HEK293 (cell line): ENCODE data around the gene RALGAPA2.

Experiments
- CTCF ChIA-PET: fragments of 350-600 bp; formaldehyde crosslinking; extraction: SDS; loops from one replicate; lab custom pipeline; 2021; ENCODE audit warnings: antibody characterized with exemption; lab: Yijun Ruan, JAX
- POLR2A ChIA-PET: fragments of 300-600 bp; formaldehyde crosslinking; extraction: SDS; loops from one replicate; lab custom pipeline; 2020; ENCODE audit warnings: antibody characterized with exemption, inconsistent platforms; lab: Yijun Ruan, JAX
- H3K27ac ChIP-seq: fragments of 200-500 bp; sonication (Bioruptor generic); 2 replicates; pipeline ENCODE4 v1.5.1; 2014; ENCODE audit warnings: low read depth, low read length, control low read depth, inconsistent platforms; ENCODE audit errors: extremely low read depth
- H3K36me3 ChIP-seq, 2 experiments: fragments of 200-500 bp in 1 of 2; sonication (Bioruptor generic) in 1 of 2; 1 replicate in 1 of 2; 2 replicates in 1 of 2; pipeline ENCODE4 v1.5.1; 2014 to 2017; ENCODE audit warnings: inconsistent platforms in 2 of 2, low read length in 2 of 2; ENCODE audit not compliant: control insufficient read depth in 2 of 2, insufficient read depth in 1 of 2
- H3K4me1 ChIP-seq: fragments of 200-500 bp; sonication (Bioruptor generic); 2 replicates; pipeline ENCODE4 v1.5.1; 2014; ENCODE audit warnings: mild to moderate bottlenecking, low read length, inconsistent platforms; ENCODE audit not compliant: control insufficient read depth, insufficient read depth
- H3K4me3 ChIP-seq: 2 replicates; pipeline ENCODE4 v1.5.1; 2011; ENCODE audit warnings: low read depth, mild to moderate bottlenecking, control low read depth, low read length, moderate library complexity
- H3K9me3 ChIP-seq: fragments of 200-500 bp; sonication (Bioruptor generic); 2 replicates; pipeline ENCODE4 v1.5.1; 2014; ENCODE audit warnings: low read depth, low read length, inconsistent platforms; ENCODE audit not compliant: control insufficient read depth, insufficient read depth
- SP2 ChIP-seq: fragments of 450-650 bp; formaldehyde crosslinking; IDR thresholded peaks from 2 replicates; pipeline ENCODE4 v1.5.1; 2016; ENCODE audit warnings: missing biosample characterization, missing genetic modification characterization
- ZNF138 ChIP-seq: fragments of 450-650 bp; formaldehyde crosslinking; IDR thresholded peaks from 2 replicates; pipeline ENCODE4 v1.5.1; 2016; ENCODE audit warnings: missing biosample characterization, missing genetic modification characterization, borderline replicate concordance
- ZNF221 ChIP-seq: fragments of 450-650 bp; formaldehyde crosslinking; IDR thresholded peaks from 2 replicates; pipeline ENCODE4 v1.5.1; 2017; ENCODE audit warnings: missing biosample characterization, missing genetic modification characterization, borderline replicate concordance
- ZNF391 ChIP-seq: fragments of 450-650 bp; formaldehyde crosslinking; IDR thresholded peaks from 2 replicates; pipeline ENCODE4 v1.5.1; 2016; ENCODE audit warnings: low read depth, missing biosample characterization, missing genetic modification characterization, borderline replicate concordance
- ZNF426 ChIP-seq: fragments of 450-650 bp; formaldehyde crosslinking; IDR thresholded peaks from 2 replicates; pipeline ENCODE4 v1.5.1; 2017; ENCODE audit warnings: missing biosample characterization, missing genetic modification characterization, mild to moderate bottlenecking, inconsistent platforms, moderate library complexity
- ZNF558 ChIP-seq: fragments of 450-650 bp; formaldehyde crosslinking; IDR thresholded peaks from 2 replicates; pipeline ENCODE4 v1.5.1; 2016; ENCODE audit warnings: missing biosample characterization, missing genetic modification characterization
- ZNF670 ChIP-seq: fragments of 450-650 bp; formaldehyde crosslinking; IDR thresholded peaks from 2 replicates; pipeline ENCODE4 v1.5.1; 2016; ENCODE audit warnings: missing biosample characterization, missing genetic modification characterization, low read depth
- ZNF707 ChIP-seq: fragments of 450-650 bp; formaldehyde crosslinking; IDR thresholded peaks from 2 replicates; pipeline ENCODE4 v1.5.1; 2016; ENCODE audit warnings: missing biosample characterization, missing genetic modification characterization
- ZSCAN16 ChIP-seq: fragments of 450-650 bp; formaldehyde crosslinking; IDR thresholded peaks from 2 replicates; pipeline ENCODE4 v1.5.1; 2016; ENCODE audit warnings: missing biosample characterization, missing genetic modification characterization
- TF ChIP-seq, protein P1 (sequence below): fragments of 450-650 bp; formaldehyde crosslinking; IDR thresholded peaks from 2 replicates; pipeline ENCODE4 v1.5.1; 2017; ENCODE audit warnings: missing biosample characterization, missing genetic modification characterization
- TF ChIP-seq, protein P2 (sequence below): fragments of 450-650 bp; formaldehyde crosslinking; IDR thresholded peaks from 2 replicates; pipeline ENCODE4 v1.5.1; 2016; ENCODE audit warnings: missing biosample characterization, missing genetic modification characterization, borderline replicate concordance
- TF ChIP-seq, protein P3 (sequence below): fragments of 450-650 bp; formaldehyde crosslinking; IDR thresholded peaks from 2 replicates; pipeline ENCODE4 v1.5.1; 2016; ENCODE audit warnings: missing biosample characterization, missing genetic modification characterization, borderline replicate concordance
- TF ChIP-seq, protein P4 (sequence below): fragments of 450-650 bp; formaldehyde crosslinking; IDR thresholded peaks from 2 replicates; pipeline ENCODE4 v1.5.1; 2017; ENCODE audit warnings: missing biosample characterization, missing genetic modification characterization
- TF ChIP-seq, protein P5 (sequence below): fragments of 450-650 bp; IDR thresholded peaks from 2 replicates; pipeline ENCODE4 v1.5.1; 2018; ENCODE audit warnings: missing biosample characterization, missing genetic modification characterization
- TF ChIP-seq, protein P6 (sequence below): fragments of 450-650 bp; formaldehyde crosslinking; IDR thresholded peaks from 2 replicates; pipeline ENCODE4 v1.5.1; 2016; ENCODE audit warnings: missing biosample characterization, missing genetic modification characterization
- TF ChIP-seq, protein P7 (sequence below): fragments of 450-650 bp; formaldehyde crosslinking; IDR thresholded peaks from 2 replicates; pipeline ENCODE4 v1.5.1; 2017; ENCODE audit warnings: missing biosample characterization, mild to moderate bottlenecking, missing genetic modification characterization, moderate library complexity

Gene RALGAPA2

DNA sequence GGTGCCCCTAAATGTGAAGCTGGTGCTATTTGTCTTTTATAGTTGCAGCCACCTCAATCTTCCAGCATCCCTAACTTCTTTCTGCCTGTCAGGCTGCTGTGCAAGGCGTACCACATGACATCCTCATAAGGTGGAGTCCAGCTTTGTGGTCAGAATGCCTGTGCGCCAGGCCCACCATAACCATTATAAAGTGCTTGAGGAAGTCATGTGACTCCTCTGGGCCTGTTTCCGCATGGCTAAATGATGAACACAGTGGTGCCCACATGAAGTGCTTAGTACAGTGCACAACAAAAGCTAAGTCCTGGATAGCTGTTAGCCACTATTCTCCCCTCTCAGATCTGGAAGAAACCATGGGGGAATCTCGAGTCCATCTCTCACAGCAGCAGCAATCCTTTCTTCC lies 268.9 kb downstream of the RALGAPA2 start:
- ChIA-PET CTCF (no interaction called here), POLR2A (no interaction called here)
- no peaks in the 10 kb centered on the region for H3K9me3 ChIP-seq
- no peak overlapping the region for H3K4me3 ChIP-seq
- H3K4me1 ChIP-seq = no peaks in the 10 kb centered on the region; the same call in 1 of the 2 replicates
- H3K36me3 ChIP-seq = no peaks in the 10 kb centered on the region
- no peak overlapping the region for H3K27ac ChIP-seq
- TF ChIP-seq ZNF221 (tag by site-specific recombination) = no peak
- TF ChIP-seq, protein P1, sequence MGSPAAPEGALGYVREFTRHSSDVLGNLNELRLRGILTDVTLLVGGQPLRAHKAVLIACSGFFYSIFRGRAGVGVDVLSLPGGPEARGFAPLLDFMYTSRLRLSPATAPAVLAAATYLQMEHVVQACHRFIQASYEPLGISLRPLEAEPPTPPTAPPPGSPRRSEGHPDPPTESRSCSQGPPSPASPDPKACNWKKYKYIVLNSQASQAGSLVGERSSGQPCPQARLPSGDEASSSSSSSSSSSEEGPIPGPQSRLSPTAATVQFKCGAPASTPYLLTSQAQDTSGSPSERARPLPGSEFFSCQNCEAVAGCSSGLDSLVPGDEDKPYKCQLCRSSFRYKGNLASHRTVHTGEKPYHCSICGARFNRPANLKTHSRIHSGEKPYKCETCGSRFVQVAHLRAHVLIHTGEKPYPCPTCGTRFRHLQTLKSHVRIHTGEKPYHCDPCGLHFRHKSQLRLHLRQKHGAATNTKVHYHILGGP (tag by site-specific recombination) = no peak
- TF ChIP-seq, protein P2, sequence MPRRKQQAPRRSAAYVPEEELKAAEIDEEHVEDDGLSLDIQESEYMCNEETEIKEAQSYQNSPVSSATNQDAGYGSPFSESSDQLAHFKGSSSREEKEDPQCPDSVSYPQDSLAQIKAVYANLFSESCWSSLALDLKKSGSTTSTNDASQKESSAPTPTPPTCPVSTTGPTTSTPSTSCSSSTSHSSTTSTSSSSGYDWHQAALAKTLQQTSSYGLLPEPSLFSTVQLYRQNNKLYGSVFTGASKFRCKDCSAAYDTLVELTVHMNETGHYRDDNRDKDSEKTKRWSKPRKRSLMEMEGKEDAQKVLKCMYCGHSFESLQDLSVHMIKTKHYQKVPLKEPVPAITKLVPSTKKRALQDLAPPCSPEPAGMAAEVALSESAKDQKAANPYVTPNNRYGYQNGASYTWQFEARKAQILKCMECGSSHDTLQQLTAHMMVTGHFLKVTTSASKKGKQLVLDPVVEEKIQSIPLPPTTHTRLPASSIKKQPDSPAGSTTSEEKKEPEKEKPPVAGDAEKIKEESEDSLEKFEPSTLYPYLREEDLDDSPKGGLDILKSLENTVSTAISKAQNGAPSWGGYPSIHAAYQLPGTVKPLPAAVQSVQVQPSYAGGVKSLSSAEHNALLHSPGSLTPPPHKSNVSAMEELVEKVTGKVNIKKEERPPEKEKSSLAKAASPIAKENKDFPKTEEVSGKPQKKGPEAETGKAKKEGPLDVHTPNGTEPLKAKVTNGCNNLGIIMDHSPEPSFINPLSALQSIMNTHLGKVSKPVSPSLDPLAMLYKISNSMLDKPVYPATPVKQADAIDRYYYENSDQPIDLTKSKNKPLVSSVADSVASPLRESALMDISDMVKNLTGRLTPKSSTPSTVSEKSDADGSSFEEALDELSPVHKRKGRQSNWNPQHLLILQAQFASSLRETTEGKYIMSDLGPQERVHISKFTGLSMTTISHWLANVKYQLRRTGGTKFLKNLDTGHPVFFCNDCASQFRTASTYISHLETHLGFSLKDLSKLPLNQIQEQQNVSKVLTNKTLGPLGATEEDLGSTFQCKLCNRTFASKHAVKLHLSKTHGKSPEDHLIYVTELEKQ (tag by site-specific recombination) = no peak
- TF ChIP-seq ZNF670 (tag by site-specific recombination) = no peak
- no peak for TF ChIP-seq ZNF558 (tag by site-specific recombination)
- TF ChIP-seq, protein P3, sequence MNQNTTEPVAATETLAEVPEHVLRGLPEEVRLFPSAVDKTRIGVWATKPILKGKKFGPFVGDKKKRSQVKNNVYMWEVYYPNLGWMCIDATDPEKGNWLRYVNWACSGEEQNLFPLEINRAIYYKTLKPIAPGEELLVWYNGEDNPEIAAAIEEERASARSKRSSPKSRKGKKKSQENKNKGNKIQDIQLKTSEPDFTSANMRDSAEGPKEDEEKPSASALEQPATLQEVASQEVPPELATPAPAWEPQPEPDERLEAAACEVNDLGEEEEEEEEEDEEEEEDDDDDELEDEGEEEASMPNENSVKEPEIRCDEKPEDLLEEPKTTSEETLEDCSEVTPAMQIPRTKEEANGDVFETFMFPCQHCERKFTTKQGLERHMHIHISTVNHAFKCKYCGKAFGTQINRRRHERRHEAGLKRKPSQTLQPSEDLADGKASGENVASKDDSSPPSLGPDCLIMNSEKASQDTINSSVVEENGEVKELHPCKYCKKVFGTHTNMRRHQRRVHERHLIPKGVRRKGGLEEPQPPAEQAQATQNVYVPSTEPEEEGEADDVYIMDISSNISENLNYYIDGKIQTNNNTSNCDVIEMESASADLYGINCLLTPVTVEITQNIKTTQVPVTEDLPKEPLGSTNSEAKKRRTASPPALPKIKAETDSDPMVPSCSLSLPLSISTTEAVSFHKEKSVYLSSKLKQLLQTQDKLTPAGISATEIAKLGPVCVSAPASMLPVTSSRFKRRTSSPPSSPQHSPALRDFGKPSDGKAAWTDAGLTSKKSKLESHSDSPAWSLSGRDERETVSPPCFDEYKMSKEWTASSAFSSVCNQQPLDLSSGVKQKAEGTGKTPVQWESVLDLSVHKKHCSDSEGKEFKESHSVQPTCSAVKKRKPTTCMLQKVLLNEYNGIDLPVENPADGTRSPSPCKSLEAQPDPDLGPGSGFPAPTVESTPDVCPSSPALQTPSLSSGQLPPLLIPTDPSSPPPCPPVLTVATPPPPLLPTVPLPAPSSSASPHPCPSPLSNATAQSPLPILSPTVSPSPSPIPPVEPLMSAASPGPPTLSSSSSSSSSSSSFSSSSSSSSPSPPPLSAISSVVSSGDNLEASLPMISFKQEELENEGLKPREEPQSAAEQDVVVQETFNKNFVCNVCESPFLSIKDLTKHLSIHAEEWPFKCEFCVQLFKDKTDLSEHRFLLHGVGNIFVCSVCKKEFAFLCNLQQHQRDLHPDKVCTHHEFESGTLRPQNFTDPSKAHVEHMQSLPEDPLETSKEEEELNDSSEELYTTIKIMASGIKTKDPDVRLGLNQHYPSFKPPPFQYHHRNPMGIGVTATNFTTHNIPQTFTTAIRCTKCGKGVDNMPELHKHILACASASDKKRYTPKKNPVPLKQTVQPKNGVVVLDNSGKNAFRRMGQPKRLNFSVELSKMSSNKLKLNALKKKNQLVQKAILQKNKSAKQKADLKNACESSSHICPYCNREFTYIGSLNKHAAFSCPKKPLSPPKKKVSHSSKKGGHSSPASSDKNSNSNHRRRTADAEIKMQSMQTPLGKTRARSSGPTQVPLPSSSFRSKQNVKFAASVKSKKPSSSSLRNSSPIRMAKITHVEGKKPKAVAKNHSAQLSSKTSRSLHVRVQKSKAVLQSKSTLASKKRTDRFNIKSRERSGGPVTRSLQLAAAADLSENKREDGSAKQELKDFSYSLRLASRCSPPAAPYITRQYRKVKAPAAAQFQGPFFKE (tag by site-specific recombination) = no peak
- no peak for TF ChIP-seq ZNF426
- TF ChIP-seq SP2 (tag by site-specific recombination) = no peak
- no peak for TF ChIP-seq ZSCAN16 (tag by site-specific recombination)
- TF ChIP-seq, protein P4, sequence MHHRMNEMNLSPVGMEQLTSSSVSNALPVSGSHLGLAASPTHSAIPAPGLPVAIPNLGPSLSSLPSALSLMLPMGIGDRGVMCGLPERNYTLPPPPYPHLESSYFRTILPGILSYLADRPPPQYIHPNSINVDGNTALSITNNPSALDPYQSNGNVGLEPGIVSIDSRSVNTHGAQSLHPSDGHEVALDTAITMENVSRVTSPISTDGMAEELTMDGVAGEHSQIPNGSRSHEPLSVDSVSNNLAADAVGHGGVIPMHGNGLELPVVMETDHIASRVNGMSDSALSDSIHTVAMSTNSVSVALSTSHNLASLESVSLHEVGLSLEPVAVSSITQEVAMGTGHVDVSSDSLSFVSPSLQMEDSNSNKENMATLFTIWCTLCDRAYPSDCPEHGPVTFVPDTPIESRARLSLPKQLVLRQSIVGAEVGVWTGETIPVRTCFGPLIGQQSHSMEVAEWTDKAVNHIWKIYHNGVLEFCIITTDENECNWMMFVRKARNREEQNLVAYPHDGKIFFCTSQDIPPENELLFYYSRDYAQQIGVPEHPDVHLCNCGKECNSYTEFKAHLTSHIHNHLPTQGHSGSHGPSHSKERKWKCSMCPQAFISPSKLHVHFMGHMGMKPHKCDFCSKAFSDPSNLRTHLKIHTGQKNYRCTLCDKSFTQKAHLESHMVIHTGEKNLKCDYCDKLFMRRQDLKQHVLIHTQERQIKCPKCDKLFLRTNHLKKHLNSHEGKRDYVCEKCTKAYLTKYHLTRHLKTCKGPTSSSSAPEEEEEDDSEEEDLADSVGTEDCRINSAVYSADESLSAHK (tag by site-specific recombination) = no peak
- TF ChIP-seq, protein P5, sequence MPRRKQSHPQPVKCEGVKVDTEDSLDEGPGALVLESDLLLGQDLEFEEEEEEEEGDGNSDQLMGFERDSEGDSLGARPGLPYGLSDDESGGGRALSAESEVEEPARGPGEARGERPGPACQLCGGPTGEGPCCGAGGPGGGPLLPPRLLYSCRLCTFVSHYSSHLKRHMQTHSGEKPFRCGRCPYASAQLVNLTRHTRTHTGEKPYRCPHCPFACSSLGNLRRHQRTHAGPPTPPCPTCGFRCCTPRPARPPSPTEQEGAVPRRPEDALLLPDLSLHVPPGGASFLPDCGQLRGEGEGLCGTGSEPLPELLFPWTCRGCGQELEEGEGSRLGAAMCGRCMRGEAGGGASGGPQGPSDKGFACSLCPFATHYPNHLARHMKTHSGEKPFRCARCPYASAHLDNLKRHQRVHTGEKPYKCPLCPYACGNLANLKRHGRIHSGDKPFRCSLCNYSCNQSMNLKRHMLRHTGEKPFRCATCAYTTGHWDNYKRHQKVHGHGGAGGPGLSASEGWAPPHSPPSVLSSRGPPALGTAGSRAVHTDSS (tag by site-specific recombination) = no peak
- TF ChIP-seq ZNF391 (tag by site-specific recombination) = no peak
- TF ChIP-seq, protein P6, sequence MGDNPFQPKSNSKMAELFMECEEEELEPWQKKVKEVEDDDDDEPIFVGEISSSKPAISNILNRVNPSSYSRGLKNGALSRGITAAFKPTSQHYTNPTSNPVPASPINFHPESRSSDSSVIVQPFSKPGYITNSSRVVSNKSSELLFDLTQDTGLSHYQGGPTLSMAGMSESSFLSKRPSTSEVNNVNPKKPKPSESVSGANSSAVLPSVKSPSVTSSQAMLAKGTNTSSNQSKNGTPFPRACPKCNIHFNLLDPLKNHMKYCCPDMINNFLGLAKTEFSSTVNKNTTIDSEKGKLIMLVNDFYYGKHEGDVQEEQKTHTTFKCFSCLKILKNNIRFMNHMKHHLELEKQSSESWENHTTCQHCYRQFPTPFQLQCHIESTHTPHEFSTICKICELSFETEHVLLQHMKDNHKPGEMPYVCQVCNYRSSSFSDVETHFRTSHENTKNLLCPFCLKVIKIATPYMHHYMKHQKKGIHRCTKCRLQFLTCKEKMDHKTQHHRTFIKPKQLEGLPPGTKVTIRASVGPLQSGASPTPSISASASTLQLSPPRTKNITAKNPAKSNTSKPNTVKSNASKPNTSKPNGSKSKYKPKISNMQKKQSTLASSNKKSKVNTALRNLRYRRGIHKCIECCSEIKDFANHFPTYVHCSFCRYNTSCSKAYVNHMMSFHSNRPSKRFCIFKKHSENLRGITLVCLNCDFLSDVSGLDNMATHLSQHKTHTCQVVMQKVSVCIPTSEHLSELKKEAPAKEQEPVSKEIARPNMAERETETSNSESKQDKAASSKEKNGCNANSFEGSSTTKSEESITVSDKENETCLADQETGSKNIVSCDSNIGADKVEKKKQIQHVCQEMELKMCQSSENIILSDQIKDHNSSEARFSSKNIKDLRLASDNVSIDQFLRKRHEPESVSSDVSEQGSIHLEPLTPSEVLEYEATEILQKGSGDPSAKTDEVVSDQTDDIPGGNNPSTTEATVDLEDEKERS (tag by site-specific recombination) = no peak
- no peak for TF ChIP-seq ZNF138
- TF ChIP-seq, protein P7, sequence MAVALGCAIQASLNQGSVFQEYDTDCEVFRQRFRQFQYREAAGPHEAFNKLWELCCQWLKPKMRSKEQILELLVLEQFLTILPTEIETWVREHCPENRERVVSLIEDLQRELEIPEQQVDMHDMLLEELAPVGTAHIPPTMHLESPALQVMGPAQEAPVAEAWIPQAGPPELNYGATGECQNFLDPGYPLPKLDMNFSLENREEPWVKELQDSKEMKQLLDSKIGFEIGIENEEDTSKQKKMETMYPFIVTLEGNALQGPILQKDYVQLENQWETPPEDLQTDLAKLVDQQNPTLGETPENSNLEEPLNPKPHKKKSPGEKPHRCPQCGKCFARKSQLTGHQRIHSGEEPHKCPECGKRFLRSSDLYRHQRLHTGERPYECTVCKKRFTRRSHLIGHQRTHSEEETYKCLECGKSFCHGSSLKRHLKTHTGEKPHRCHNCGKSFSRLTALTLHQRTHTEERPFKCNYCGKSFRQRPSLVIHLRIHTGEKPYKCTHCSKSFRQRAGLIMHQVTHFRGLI (tag by site-specific recombination) = no peak
- TF ChIP-seq ZNF707 = no peak
